ENCODE results near the gene DELE1. TPM values are rescaled to one million over a fixed set of nuclear protein-coding genes. Genes with fewer than 3 reads are reported as not detected.

DELE1 gene
- total RNA-seq, 2 donors from 2014 or later = 80.4 to 82.8 TPM

DNA sequence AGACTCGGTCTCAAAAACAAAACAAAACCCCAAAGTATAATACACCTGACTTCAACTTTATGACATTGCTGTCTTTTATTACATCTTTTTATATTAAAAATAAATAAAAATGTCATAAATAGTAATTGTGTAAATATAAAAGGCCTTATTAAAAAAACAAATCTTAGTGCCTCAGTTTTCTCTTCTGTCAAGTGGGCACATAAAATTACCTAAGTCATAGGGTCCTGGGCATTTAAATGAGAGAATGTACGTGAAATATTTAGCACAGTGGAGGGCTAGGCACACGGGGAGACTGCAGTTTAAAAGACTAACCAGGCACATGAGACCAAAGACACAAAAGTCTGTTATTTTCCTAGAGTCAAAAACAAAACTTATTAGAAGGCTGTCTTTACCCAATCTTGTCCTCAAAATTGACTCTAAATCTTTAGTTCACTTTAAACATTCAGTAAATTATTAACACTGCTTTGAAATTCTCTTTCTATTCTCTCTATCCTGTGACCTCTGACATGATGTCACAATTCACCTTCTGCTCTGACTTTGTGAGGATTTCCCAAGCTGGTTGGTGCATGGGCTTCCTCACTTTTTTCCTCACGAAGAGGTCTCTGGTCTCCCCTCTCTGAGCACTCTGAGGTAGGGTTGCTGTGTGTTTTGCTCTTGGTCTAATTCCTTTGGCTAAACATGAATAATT, 42.7 kb downstream of the DELE1 start:
- Mint-ChIP-seq H3K4me3 (no peak overlapping the region), H3K27me3 (no peaks in the 10 kb centered on the region)

GRCh38 chr5:141966963-141967333, 43.3 kb downstream of the DELE1 start:
- peaks cover 16% of the 10 kb centered on the region for H3K36me3 Mint-ChIP-seq (ENCODE audit: low read depth)
- no peaks in the 10 kb centered on the region for H3K27me3 Mint-ChIP-seq
- H3K4me3 Mint-ChIP-seq = no peak overlapping the region
- peaks cover 8% of the 10 kb centered on the region for H3K4me1 Mint-ChIP-seq
- no peak overlapping the region for H3K27ac Mint-ChIP-seq
- H3K9me3 Mint-ChIP-seq = no peaks in the 10 kb centered on the region
- ATAC-seq (replicated peaks) = no peak

More for the DNA sequence above, 42.7 kb downstream of the DELE1 start:
- peaks cover 8% of the 10 kb centered on the region for H3K4me1 Mint-ChIP-seq
- H3K9me3 Mint-ChIP-seq = no peaks in the 10 kb centered on the region
- H3K27ac Mint-ChIP-seq = no peak overlapping the region
- H3K36me3 Mint-ChIP-seq (ENCODE audit: low read depth) = peaks cover 11% of the 10 kb centered on the region
- ATAC-seq (replicated peaks) = no peak

- Mint-ChIP-seq H3K27me3 (no peaks in the 10 kb centered on the region), H3K27ac (peak within 1 kb of the TSS; percentile 94), H3K4me3 (peak within 1 kb of the TSS; percentile 95), H3K4me1 (peaks cover 11% of the 10 kb centered on the region), H3K9me3 (no peaks in the 10 kb centered on the region), H3K36me3 (ENCODE audit: low read depth) (peaks cover 38% of the 10 kb centered on the region)
- peak; percentile 96 for ATAC-seq (replicated peaks)
These were observed 45.4 kb downstream of the DELE1 start, which contains the start of gene RNF14 for GRCh38 chr5:141968914-141969608. Gene RNF14 (plus strand): TSS chr5:141969105. CDS start chr5:141973589, 4,484 bp downstream.

- peak; percentile 19 for ATAC-seq (replicated peaks)
- H3K27ac Mint-ChIP-seq = peak overlapping the region; percentile 94
- no peaks in the 10 kb centered on the region for H3K27me3 Mint-ChIP-seq
- H3K9me3 Mint-ChIP-seq = no peaks in the 10 kb centered on the region
- peaks cover 48% of the 10 kb centered on the region for H3K36me3 Mint-ChIP-seq (ENCODE audit: low read depth)
- peaks cover 17% of the 10 kb centered on the region for H3K4me1 Mint-ChIP-seq
- H3K4me3 Mint-ChIP-seq = peak overlapping the region; percentile 95
These were observed 46.4 kb downstream of the DELE1 start for GRCh38 chr5:141969783-141970771.

GRCh38 chr5:141973871-141974595, 50.4 kb downstream of the DELE1 start:
- Mint-ChIP-seq H3K27me3 (no peaks in the 10 kb centered on the region), H3K9me3 (no peaks in the 10 kb centered on the region), H3K36me3 (ENCODE audit: low read depth) (peaks cover 83% of the 10 kb centered on the region), H3K4me1 (peaks cover 23% of the 10 kb centered on the region), H3K27ac (peak overlapping the region; percentile 77), H3K4me3 (peak overlapping the region; percentile 58)
- ATAC-seq (replicated peaks) = peak; percentile 18

GRCh38 chr5:141976176-141976575, 52.5 kb downstream of the DELE1 start:
- Mint-ChIP-seq H3K4me3 (no peak overlapping the region), H3K27me3 (no peaks in the 10 kb centered on the region), H3K4me1 (peaks cover 18% of the 10 kb centered on the region), H3K27ac (no peak overlapping the region), H3K36me3 (ENCODE audit: low read depth) (peaks cover 96% of the 10 kb centered on the region), H3K9me3 (no peaks in the 10 kb centered on the region)
- no peak for ATAC-seq (replicated peaks)

GRCh38 chr5:141978389-141978788, 54.7 kb downstream of the DELE1 start:
- Mint-ChIP-seq H3K36me3 (ENCODE audit: low read depth) (peaks cover 96% of the 10 kb centered on the region), H3K27me3 (no peaks in the 10 kb centered on the region), H3K27ac (no peak overlapping the region), H3K4me1 (peaks cover 18% of the 10 kb centered on the region), H3K4me3 (no peak overlapping the region), H3K9me3 (no peaks in the 10 kb centered on the region)
- ATAC-seq (replicated peaks) = no peak

DNA sequence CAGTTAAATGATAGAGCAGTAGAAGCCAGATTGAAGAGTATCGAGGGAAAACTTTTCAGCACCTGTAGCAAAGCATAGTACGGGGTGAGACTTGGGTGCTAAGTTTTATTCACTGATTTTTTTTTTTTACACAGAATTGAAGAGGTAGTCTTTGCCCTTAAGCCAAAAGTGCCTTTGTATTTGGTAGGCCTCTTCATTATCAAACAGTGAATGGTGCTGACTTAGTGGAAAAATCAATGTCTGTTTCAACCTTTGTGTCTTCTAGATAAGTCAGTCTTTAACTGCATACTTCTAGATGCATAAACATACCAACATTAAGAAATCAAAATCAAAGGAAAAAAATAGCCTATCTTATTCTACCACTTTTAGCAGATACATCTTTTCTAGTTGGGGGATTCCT, 59.0 kb downstream of the DELE1 start:
- Mint-ChIP-seq H3K36me3 (ENCODE audit: low read depth) (peaks cover 100% of the 10 kb centered on the region), H3K4me1 (peaks cover 4% of the 10 kb centered on the region), H3K27ac (no peak overlapping the region), H3K4me3 (no peak overlapping the region), H3K9me3 (no peaks in the 10 kb centered on the region), H3K27me3 (no peaks in the 10 kb centered on the region)
- ATAC-seq (replicated peaks) = no peak

GRCh38 chr5:141986072-141986471, 62.4 kb downstream of the DELE1 start:
- Mint-ChIP-seq H3K4me1 (no peaks in the 10 kb centered on the region), H3K27ac (peak overlapping the region; percentile 42)

DNA sequence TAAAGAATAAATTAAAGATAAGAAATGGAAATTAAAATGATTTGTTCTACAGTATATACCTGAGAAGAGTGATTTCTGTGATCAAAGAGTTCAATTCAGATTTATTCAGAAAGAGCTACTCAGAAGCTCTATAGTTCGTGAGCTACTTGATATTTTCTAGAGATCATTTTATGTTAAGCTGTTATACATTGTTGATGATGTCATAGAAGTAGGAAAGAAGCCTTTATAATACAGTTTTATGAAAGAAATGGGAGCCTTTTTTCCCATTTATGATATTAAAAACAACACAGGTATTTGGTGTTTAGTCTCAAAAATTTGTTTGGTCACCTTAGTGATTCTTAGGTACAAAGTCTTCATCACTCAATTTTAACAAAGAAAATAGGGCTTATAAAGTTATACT, 66.0 kb downstream of the DELE1 start:
- no peaks in the 10 kb centered on the region for H3K27me3 Mint-ChIP-seq
- H3K9me3 Mint-ChIP-seq = no peaks in the 10 kb centered on the region
- H3K4me3 Mint-ChIP-seq = no peak overlapping the region
- peaks cover 86% of the 10 kb centered on the region for H3K36me3 Mint-ChIP-seq (ENCODE audit: low read depth)
- no peaks in the 10 kb centered on the region for H3K4me1 Mint-ChIP-seq
- no peak overlapping the region for H3K27ac Mint-ChIP-seq
- no peak for ATAC-seq (replicated peaks)

More at GRCh38 chr5:141986072-141986471, 62.4 kb downstream of the DELE1 start:
- peaks cover 90% of the 10 kb centered on the region for H3K36me3 Mint-ChIP-seq (ENCODE audit: low read depth)
- no peaks in the 10 kb centered on the region for H3K27me3 Mint-ChIP-seq
- H3K4me3 Mint-ChIP-seq = no peak overlapping the region
- no peak for ATAC-seq (replicated peaks)
- no peaks in the 10 kb centered on the region for H3K9me3 Mint-ChIP-seq

Other genes with a start within 250 kb of the DELE1 start
- 10 to 100 TPM in 1 of 2 donors, 1 to 10 TPM in 1; 7.1 to 19.6 TPM for gene ARAP3, start 241.6 kb upstream of the DELE1 start, total RNA-seq
- gene PCDH1, start 45.5 kb upstream of the DELE1 start, total RNA-seq = under 1 TPM in 1 of 2 donors, not detected in 1; 0.64 TPM
- gene PCDH12, start 34.3 kb downstream of the DELE1 start, total RNA-seq = 1 to 10 TPM in 1 of 2 donors, under 1 TPM in 1; 0.54 to 4.3 TPM
- gene RNF14, start 45.2 kb downstream of the DELE1 start, total RNA-seq = 10 to 100 TPM; 28.4 to 30.8 TPM
- 10 to 100 TPM; 35.8 to 51.1 TPM for gene GNPDA1, start 89.2 kb downstream of the DELE1 start, total RNA-seq
- gene NDFIP1, start 184.9 kb downstream of the DELE1 start, total RNA-seq = 100 to 1,000 TPM in 1 of 2 donors, 10 to 100 TPM in 1; 35.0 to 101 TPM

All from activated T-helper 17 cell treated with anti-CD3 and anti-CD28 coated beads, Interleukin-2, amount 50 U/mL, for 72 hours (primary cell).